ENCODE data around the gene ATOH1. TPM values are rescaled to one million over a fixed set of nuclear protein-coding genes. Genes with fewer than 3 reads are reported as not detected.

ATOH1 gene, protein sequence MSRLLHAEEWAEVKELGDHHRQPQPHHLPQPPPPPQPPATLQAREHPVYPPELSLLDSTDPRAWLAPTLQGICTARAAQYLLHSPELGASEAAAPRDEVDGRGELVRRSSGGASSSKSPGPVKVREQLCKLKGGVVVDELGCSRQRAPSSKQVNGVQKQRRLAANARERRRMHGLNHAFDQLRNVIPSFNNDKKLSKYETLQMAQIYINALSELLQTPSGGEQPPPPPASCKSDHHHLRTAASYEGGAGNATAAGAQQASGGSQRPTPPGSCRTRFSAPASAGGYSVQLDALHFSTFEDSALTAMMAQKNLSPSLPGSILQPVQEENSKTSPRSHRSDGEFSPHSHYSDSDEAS
- total RNA-seq: not detected

DNA sequence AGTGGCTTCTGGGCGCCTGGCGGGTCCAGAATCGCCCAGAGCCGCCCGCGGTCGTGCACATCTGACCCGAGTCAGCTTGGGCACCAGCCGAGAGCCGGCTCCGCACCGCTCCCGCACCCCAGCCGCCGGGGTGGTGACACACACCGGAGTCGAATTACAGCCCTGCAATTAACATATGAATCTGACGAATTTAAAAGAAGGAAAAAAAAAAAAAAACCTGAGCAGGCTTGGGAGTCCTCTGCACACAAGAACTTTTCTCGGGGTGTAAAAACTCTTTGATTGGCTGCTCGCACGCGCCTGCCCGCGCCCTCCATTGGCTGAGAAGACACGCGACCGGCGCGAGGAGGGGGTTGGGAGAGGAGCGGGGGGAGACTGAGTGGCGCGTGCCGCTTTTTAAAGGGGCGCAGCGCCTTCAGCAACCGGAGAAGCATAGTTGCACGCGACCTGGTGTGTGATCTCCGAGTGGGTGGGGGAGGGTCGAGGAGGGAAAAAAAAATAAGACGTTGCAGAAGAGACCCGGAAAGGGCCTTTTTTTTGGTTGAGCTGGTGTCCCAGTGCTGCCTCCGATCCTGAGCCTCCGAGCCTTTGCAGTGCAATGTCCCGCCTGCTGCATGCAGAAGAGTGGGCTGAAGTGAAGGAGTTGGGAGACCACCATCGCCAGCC lies at the start of gene ATOH1:
Gene ATOH1 (plus strand): TSS at position 422 of the 663 bp plus-strand sequence. CDS start 174 bp downstream, at position 596.
- peaks cover 0 to 28% of the 10 kb centered on the region in 2 donors for H3K4me1 ChIP-seq
- no peak for DNase-seq (ENCODE audit: low spot score)
- no peak within 1 kb of the TSS for H3K27ac ChIP-seq
- H3K27me3 ChIP-seq: peaks cover 25 to 43% of the 10 kb centered on the region in 2 donors
- H3K36me3 ChIP-seq: no peaks in the 10 kb centered on the region
- peak within 1 kb of the TSS; percentile 12 to 37 for H3K4me3 ChIP-seq
- TF ChIP-seq, protein P1, sequence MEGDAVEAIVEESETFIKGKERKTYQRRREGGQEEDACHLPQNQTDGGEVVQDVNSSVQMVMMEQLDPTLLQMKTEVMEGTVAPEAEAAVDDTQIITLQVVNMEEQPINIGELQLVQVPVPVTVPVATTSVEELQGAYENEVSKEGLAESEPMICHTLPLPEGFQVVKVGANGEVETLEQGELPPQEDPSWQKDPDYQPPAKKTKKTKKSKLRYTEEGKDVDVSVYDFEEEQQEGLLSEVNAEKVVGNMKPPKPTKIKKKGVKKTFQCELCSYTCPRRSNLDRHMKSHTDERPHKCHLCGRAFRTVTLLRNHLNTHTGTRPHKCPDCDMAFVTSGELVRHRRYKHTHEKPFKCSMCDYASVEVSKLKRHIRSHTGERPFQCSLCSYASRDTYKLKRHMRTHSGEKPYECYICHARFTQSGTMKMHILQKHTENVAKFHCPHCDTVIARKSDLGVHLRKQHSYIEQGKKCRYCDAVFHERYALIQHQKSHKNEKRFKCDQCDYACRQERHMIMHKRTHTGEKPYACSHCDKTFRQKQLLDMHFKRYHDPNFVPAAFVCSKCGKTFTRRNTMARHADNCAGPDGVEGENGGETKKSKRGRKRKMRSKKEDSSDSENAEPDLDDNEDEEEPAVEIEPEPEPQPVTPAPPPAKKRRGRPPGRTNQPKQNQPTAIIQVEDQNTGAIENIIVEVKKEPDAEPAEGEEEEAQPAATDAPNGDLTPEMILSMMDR (IDR thresholded peaks at IDR 0.05): no peak
- H3K9me3 ChIP-seq: peaks cover 0 to 4% of the 10 kb centered on the region in 2 donors

DNA sequence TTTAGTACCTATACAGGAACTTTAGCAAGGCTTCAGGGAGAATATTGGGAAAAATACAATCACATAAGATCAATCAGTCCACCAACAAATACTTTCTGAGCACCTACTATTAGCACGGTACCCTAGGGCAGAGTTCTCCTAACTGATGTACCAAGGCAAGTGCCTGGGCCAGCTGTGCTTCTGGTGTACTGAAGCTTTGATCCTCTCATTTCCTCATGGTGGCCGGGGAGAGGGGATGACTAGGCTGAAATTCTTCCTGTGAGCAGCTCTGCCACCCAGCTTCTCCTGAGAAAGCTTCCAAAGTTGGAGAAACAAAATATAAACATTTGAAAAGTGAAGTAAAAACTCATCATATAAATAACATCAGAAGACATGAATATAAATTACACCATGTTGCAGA lies 49.3 kb upstream of the ATOH1 start:
- Histone ChIP-seq H3K27ac (no peak overlapping the region), H3K9me3 (no peaks in the 10 kb centered on the region), H3K36me3 (no peaks in the 10 kb centered on the region), H3K4me1 (no peaks in the 10 kb centered on the region), H3K27me3 (no peaks in the 10 kb centered on the region), H3K4me3 (no peak overlapping the region)
- DNase-seq (ENCODE audit: low spot score): no peak
- TF ChIP-seq, protein P1 (IDR thresholded peaks at IDR 0.05): no peak

DNA sequence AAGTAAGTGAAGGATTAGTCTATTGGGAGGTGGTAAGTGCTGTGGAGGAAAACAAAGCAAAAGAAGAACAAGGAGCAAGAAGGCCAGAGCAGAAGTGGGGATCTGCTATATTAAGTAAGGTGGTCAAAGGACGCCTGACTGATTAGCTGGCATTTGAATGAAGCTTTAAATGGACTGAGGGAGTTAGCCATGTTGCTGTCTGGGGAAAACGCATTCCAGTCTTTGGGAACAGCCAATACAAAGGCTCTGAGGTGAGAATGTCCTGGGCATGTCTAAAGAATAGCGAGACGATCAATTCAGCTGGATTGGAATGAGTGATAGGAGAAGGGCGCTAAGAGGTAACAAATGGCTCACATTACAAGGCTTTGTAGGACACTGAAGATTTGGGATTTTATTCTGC lies 48.5 kb upstream of the ATOH1 start:
- Histone ChIP-seq H3K27ac (no peak overlapping the region), H3K4me1 (no peaks in the 10 kb centered on the region), H3K9me3 (no peaks in the 10 kb centered on the region), H3K36me3 (no peaks in the 10 kb centered on the region), H3K27me3 (no peaks in the 10 kb centered on the region), H3K4me3 (no peak overlapping the region)
- TF ChIP-seq, protein P1 (IDR thresholded peaks at IDR 0.05): no peak
- no peak for DNase-seq (ENCODE audit: low spot score)

DNA sequence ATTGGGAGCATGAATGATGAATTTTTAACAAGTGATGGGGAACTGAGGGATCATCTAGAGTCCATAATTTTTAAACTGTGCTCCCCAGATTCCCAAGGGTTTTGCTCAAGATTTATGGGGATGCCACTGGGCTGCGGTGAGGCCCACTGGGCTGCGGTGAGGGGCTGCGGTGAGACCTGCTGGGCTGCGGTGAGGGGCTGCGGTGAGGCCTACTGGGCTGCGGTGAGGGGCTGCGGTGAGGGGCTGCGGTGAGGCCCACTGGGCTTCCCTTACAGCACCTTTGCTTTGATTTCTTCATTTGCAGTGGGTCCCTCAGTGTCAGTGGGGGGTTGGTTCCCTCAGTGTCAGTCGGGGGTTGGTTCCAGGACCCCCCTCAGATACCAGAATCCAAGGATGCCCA lies 47.4 kb upstream of the ATOH1 start:
- Histone ChIP-seq H3K27ac (no peak overlapping the region), H3K9me3 (no peaks in the 10 kb centered on the region), H3K4me3 (no peak overlapping the region), H3K36me3 (no peaks in the 10 kb centered on the region), H3K4me1 (no peaks in the 10 kb centered on the region), H3K27me3 (no peaks in the 10 kb centered on the region)
- TF ChIP-seq, protein P1 (IDR thresholded peaks at IDR 0.05): no peak
- DNase-seq (ENCODE audit: low spot score): no peak

DNA sequence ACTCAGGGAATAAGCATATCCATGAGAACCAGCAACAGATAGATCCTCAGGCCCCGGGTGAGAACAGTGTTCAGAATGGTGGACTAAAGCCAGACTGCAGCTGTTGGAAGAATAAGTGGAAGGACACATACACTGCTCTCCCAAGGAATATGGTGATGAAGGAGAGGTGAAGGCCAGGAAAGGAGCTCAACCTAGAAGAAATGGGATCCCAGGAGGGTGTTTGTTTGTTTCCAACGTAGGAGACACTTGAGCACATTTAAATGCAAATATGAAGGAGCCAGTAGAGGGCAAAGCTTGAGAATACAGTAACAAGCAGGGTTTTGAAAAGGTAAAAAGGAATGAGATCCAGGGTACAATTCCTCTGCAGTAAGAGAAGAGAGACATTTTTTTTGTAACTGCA lies 42.4 kb upstream of the ATOH1 start:
- no peak overlapping the region for H3K4me3 ChIP-seq
- DNase-seq (ENCODE audit: low spot score): no peak
- TF ChIP-seq, protein P1 (IDR thresholded peaks at IDR 0.05): no peak
- no peaks in the 10 kb centered on the region for H3K36me3 ChIP-seq
- no peak overlapping the region for H3K27ac ChIP-seq
- H3K9me3 ChIP-seq: no peaks in the 10 kb centered on the region
- H3K4me1 ChIP-seq: no peaks in the 10 kb centered on the region
- H3K27me3 ChIP-seq: no peaks in the 10 kb centered on the region
